ENCODE data around the gene PSMB7.

The PSMB7 gene

GRCh38 chr9:124357721-124358361 is 57.4 kb downstream of the PSMB7 start:
- DNase-seq (ENCODE audit: low read depth in 2 of 2): no peak

- no peak for DNase-seq (ENCODE audit: low read depth in 2 of 2)
Measured at GRCh38 chr9:124356745-124357390, 58.4 kb downstream of the PSMB7 start.

GRCh38 chr9:124355941-124356744 is 59.1 kb downstream of the PSMB7 start:
- DNase-seq (ENCODE audit: low read depth in 2 of 2): no peak

- DNase-seq (ENCODE audit: low read depth in 2 of 2): no peak
Measured at GRCh38 chr9:124355039-124355940, 60.0 kb downstream of the PSMB7 start.

DNA sequence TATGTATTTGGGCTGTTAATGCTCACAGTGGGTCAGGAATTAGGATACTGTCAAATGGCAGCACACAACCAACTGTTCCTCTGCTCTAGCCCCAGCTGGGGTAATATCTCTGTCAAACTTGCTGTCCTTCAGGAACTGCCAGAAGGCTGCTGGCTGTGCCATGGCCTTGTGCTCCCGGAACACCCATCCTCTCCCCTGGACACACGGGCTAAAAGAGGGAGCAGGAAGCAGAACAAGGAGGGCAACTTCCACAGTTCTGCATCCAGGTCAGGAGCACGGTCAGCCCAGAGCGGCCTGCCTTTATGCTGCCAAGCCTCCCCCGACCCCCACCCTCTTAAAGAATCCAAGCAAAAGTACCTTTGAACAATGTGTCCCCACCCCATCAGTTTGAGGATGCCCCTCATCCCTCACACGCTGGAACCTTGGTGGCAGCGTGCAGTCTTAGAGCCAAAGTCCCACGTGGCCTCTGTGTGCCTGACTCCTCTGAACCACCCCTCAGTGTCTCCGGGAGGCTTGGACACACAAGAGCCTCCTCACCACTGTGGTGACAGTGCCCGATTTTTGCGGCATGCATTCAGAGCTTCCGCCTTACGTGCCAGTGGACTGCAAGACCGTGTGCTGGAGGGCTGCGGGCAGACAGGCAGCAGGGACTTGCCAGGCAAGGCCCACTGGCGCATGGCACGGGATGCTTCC is 60.8 kb downstream of the PSMB7 start:
- no peak for DNase-seq (ENCODE audit: low read depth in 2 of 2)

GRCh38 chr9:124353811-124354274 is 61.4 kb downstream of the PSMB7 start:
- no peak for DNase-seq (ENCODE audit: low read depth in 2 of 2)

DNA sequence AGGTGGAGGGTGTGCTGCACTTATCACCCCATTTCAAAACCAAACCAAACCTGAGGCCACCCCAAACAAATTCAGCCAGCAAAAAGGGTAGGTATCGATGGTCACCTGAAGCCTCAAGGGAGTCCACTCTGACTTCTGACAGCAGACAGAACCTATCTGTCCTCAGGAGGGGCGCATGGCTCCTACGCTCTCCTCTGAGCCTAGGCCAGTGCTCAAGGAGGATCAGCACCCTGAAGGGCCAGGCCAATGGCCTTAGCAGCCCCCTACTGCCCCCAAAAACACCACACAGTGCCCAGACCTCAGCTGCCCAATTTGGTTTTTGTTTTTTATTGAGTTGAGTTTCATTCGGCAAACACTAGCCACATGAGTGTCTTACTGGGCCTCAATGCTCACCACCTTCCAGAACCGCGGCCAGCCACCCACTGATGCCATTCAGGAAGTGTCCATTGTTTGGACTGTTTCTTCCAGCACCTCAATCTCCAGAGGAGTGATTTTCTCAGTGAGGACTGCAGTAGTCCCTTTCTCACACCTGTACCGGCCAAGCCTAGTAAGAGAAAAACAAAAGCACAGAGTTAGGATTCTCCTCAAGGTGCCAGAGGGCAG is 62.0 kb downstream of the PSMB7 start:
- DNase-seq (ENCODE audit: low read depth in 2 of 2): no peak

DNA sequence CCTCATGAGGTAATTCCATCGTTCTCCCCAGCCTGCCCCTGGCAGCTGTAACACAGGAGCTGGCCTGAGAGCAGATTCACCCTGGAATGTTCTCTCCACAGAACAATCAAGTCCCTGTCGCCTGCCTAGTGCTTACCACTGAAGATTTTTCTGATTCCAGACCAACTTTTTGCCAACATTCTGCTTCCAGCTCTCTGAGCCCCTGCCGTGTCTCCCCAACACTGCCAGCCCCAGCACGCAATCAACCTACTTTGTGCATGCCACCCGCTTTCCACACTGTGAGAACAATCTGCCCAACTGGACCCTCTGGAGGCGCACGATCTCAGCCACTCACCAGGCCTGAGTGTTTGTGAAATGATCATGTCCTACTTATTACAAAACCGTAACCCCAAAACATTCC is 62.6 kb downstream of the PSMB7 start:
- no peak for DNase-seq (ENCODE audit: low read depth in 2 of 2)

DNA sequence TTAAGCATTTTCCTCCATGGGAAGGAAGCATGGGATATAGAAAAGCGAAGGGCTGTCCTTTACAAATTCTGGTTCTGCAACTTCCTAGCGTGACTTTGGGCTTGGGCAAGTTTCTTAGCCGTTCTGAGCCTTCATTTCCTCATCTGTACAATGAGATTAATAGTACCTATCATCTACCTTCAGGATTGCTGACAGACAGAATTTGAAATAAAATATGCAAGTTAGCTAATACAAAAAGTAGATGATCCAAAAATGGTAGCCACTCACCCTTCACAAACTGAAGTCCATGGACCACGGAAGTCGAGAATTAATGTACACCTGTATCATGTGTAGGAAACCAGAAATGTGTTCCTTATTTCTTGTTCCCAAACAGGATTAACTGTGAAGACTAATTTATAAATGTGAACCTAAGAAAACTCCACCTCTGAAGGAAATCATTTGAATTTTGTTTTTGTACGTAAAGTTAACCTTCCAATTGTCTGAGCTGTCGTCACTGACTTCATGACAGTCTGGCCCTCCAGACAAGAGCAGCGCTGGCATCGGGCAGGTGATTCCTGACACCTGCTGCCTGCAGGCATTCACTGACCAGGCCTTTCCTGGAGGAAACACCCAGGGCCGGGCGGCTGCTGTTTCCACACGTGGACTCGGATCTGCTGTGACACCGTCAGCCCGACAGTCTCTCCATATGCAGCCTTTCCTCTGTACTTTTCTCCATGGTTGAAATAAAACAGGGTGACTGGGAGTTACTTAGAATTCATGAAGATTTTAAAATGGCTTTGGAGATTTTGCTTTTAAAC is 63.4 kb downstream of the PSMB7 start:
- DNase-seq (ENCODE audit: low read depth in 2 of 2): no peak

GRCh38 chr9:124350494-124351263 is 64.6 kb downstream of the PSMB7 start:
- no peak for DNase-seq (ENCODE audit: low read depth in 2 of 2)

- no peak for DNase-seq (ENCODE audit: low read depth in 2 of 2)
Measured at GRCh38 chr9:124349675-124350493, 65.4 kb downstream of the PSMB7 start.

- no peak for DNase-seq (ENCODE audit: low read depth in 2 of 2)
Measured at GRCh38 chr9:124349267-124349666, 66.0 kb downstream of the PSMB7 start.

DNA sequence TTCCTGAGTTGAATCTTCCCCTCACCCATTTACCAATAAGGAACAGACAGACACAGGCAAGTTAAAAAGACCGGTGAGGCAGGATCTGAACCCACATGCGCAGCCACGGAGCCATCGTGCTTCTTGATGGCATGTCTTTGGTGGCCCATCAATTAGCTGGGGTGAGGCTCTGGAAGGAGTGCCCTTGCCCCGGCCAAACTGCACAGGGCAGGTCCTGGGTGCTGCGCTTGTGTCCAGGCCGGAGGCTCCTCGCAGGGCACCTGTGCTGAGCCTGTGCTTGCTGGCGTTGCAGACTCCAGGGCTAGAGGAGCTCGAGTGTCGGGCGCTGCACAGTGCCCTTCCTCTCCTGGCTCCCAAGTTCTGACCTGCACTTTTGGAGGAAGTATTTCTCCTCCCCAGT is 66.4 kb downstream of the PSMB7 start:
- no peak for DNase-seq (ENCODE audit: low read depth in 2 of 2)

- no peak for DNase-seq (ENCODE audit: low read depth in 2 of 2)
Measured at GRCh38 chr9:124348363-124348762, 66.9 kb downstream of the PSMB7 start.

DNA sequence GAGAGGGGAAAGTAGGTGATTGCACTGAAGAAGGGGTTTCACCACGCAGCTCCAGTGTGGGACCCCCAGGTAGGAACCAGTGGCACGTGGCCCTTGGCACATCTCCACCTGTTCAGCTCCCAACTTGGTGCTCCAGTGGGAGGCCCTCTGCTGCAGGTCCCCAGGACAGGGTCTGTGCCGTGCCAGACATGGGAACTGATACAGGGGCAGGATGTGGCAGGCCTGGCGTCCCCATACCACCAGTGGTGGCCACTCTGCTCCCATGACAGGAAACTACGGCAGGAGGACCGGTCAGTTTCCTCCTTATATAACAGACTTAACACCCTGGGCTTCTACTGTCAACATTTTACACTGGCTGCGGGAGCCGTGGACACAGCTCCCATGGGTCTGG is 67.3 kb downstream of the PSMB7 start:
- DNase-seq (ENCODE audit: low read depth in 2 of 2): no peak

GRCh38 chr9:124347206-124347967 is 67.9 kb downstream of the PSMB7 start:
- DNase-seq (ENCODE audit: low read depth in 2 of 2): no peak

GRCh38 chr9:124346347-124347163 is 68.7 kb downstream of the PSMB7 start:
- no peak for DNase-seq (ENCODE audit: low read depth in 2 of 2)
